Adipose tissue (tissue), 3 donors: ENCODE results near the gene EXT2. TPM values are rescaled to one million over a fixed set of nuclear protein-coding genes. Genes with fewer than 3 reads are reported as not detected.

Experiments used
- H3K27ac ChIP-seq: one replicate; pipeline ENCODE4 v1.5.1; 2013; ENCODE audit warnings: low read depth, low read length
- WGBS, 3 donors: extraction: QIAGEN DNeasy Blood & Tissue Kit; methylation state at CpG; one replicate each; pipeline ENCODE4 v1.1.7; 2013; 5-methylcytosine and 5-hydroxymethylcytosine counted together
- polyA plus RNA-seq, 3 donors: library from polyadenylated mRNA; stranded (reverse); fragments of 200-250 nt; gene quantifications; one replicate each; pipeline ENCODE4 v1.2.3, GENCODE V29; 2013
- donor health status: healthy with polysubstance abuse.
- donor health status: Bipolar disorder and iron deficiency.
- donor health status: healthy.

Gene EXT2
- polyA plus RNA-seq, 3 donors: 18.6 to 33.6 (median 20.7) TPM

DNA sequence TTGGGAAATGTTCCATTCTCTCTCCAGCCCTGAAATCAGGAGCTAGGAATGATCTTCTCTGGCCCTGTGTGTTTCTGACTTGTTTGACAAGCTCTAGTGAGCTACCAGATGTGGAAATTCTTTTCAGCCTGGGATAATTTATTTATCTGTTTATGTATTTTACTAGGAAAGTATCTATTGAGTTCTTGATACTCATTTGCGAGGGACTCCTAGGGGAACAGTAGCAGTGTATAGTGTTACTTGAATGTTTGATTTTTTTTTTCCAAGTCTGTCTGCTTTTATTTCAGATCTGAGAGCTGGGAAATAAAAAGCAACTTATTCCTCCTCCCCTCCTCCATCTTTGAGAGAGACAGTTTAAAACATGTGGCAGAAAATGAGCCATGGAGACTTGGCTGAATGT, 122.0 kb downstream of the EXT2 start:
- 57 to 83% (median 72%) methylated on average over 1 of the region's 1 CpG for WGBS, 3 donors
- H3K27ac ChIP-seq: no peak overlapping the region

DNA sequence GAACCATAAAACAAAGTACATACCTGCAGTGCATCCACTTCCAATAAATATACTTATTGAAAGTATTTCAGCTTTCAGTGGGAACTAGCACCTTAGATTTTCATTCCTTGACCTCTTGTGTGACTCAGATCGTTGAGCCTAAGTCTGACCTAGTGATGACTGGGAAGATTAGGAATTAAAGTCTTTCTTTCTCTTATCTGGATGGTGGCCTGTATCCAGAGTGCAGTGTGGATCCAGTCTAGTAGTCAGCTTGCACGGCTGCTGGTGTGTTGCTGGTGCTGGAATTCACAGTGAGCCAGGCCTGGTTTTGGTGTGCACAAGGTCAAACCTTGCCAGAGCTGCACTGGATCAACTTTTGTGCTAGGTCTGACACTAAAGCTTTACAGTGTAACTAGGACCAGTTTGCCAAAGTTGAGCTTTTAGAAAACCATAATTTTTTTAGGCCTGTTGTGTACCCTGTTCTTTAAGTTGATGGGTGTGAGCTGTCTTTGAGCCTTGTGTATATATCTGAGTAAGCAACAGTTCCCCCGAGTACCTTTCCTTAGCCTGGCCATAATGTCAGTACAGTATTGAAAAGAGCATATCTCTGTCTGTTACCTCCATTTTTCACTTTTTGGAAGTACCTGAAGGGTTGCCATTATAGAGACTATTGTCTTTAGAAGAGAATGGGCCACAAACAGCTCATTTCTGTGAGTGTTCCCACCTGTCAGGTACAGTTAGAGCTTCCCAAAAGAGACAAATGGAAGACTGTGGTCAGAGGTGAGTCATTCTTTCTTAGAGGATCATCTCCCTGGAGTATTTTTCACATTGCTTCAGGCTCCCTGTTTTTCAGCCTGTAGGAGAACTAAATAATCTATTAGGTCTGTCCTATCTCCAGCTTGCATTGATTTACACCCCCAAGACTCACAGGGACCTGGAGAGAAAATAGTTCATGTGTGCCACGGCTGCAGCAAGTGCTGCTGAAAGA, 124.6 kb downstream of the EXT2 start:
- 83 to 92% (median 86%) methylated on average over 4 of the region's 4 CpGs for WGBS, 3 donors
- no peak overlapping the region for H3K27ac ChIP-seq

DNA sequence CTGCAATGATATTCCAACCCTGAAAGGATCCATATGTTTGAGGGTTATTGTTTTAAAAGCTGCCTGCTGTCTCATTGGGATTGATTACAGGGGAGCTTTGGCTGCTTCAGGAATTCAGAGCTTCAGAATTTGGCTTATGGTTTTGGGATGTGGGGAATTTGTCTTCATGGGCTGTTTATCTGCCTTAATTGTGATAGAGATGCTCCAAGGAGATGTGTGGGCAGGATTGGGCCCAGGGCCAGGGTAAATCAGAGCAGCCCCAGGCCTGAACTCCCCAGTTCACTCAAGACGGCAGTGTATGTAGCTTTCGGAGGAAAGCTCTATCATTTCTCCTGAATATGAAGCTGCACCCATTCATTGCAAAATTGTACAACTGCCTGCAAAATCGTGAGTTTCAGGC, 126.0 kb downstream of the EXT2 start:
- 56 to 80% (median 61%) methylated on average over 3 of the region's 3 CpGs for WGBS, 3 donors
- H3K27ac ChIP-seq: no peak overlapping the region

DNA sequence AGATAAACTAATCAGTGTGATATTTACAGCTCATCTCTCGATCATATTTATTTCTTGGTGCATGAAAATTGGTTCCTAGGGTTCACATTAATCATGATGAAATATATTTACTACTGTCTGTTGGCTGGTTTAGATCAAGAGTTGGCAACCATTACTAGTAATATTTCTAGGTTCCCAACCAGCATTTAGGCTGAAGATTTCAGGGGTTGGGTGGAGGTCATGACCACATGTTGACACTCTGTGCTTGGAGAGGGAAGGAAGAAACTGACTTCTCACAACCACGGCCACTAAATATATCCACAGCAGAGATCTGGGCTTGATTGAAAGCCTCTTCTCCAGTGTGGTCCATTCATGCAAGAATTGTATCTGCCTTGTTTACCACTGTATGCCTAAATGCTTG, 126.5 kb downstream of the EXT2 start:
- 56 to 82% (median 65%) methylated on average over 2 of the region's 2 CpGs for WGBS, 3 donors
- H3K27ac ChIP-seq: no peak overlapping the region

DNA sequence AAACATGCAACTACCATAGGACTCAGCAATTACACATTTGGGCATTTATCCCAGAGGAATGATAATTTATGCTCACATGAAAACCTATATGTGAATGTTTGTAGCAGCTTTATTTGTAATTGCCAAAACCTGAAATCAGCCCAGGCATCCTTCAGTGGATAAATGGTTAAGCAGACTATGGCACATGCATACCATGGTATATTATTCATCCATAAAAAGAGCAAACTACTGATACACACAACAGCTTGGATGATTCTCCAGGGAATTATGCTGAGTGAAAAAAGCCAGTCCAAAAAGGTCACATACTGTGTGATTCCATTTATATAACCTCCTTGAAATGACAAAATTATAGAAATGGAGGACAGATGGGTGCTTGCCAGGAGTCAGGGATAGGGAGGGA, 127.8 kb downstream of the EXT2 start:
- H3K27ac ChIP-seq: no peak overlapping the region

DNA sequence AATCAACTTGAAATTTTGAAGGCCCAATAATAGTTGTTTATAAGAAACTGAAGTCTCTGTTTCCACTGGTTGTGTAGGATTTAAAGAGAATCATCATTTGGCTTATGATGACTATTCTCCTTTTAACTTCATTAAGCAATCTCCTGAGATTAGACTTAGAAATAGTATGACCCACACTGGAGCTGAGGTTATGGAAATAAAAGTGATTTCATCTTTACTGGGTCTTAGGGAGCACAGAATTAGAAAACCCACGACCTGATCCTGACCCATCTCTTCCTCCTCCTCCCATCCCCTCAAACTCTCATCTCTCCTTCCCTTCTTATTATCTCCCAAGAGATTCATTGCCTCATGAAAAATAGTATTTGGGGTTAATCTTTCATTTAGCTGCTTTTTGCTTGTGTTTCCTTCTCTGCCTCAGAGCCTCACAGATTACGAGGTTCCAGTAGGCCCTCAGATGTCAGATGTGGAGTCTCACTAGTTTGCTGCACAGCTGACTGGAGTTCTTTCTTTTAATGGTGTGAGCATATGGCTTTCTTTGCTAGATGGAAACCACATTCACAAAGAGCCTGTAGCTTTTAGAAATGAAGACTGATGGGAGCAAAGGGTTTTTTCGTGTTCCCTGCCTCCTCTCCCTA, 129.5 kb downstream of the EXT2 start:
- no peak overlapping the region for H3K27ac ChIP-seq
- WGBS, 3 donors: 73 to 88% (median 76%) methylated on average over 3 of the region's 3 CpGs

DNA sequence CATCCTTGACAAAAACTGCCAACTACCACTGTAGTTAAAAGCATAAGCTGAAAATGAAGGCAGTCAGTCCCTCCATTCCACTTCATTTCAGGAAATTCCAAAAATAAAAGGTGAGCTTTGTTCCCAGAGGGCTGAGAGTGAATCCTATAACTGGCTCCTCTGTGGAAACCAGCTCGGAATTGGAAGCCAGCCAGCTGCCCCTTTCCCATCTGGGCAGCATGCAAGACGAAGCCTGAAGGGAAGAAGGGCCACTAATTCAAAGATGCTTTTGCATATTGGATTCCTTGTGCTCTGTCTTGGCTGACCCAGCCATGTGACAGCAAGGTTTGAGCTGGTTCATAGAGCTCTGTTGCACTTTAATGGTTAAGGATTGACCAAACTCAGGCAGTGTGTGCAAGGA, 131.0 kb downstream of the EXT2 start:
- 76 to 85% (median 78%) methylated on average over 2 of the region's 2 CpGs for WGBS, 3 donors
- no peak overlapping the region for H3K27ac ChIP-seq

DNA sequence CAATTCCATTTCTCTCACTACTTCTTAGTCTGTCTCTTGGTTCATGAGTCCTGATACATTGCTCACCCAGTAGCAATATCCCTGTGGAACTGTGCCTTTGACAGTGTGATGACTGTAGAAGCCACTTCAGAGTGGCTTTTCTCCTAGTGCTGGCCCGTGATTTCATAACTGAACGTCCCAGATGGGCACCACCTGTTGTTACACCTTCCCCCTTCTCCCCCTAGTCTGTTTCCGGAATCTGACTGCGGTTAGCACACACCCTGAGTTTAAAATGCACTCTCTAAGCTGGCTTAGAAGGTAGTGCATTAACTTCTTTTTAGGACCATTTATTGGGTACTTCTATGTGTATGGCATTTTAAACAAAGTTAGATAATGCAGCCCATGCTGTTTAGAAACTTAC, 131.5 kb downstream of the EXT2 start:
- WGBS, 3 donors: 49 to 76% (median 64%) methylated on average over 4 of the region's 4 CpGs

DNA sequence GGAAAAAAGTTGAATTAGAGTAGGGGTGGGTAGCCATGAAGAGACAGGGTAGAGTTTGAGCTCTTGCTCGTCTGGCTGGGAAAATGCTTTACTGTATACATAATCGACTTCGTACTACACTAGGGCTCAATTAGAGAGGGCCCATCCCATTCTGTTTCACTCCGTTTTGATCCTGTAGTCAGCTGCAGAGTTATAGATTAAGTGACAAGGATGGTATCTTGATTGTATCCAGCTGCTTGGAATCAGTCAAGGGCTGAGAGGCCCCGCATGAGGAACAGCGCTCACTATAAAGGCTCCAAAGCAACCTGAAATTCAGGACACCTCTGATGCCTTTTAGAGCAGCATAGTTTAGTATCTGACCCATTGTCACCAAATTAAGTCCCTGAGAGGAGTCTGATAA, 132.9 kb downstream of the EXT2 start:
- no peak overlapping the region for H3K27ac ChIP-seq
- 92 to 93% (median 93%) methylated on average over 6 of the region's 6 CpGs for WGBS, 3 donors

More for the DNA sequence above, 131.5 kb downstream of the EXT2 start:
- H3K27ac ChIP-seq: no peak overlapping the region

DNA sequence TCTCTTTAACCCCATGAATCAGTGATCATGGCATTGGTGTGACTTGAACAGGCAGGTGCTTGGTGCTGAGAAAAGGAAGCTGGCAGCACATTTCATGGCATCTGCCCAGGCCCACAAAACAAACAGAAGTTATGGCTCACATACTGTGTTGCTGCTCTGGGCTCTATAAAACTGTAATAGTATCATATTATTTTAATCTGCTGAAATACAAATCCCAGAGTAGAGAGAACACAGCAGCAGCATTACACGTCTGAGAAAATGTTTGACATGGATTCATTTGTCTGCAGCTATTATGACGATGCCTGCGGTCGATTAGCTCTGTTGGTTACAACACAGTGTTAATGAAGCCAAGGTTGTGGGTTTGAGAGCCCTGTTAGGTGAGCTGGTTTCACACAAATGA, 133.6 kb downstream of the EXT2 start:
- H3K27ac ChIP-seq: no peak overlapping the region
- WGBS, 3 donors: 94 to 97% (median 95%) methylated on average over 4 of the region's 4 CpGs

DNA sequence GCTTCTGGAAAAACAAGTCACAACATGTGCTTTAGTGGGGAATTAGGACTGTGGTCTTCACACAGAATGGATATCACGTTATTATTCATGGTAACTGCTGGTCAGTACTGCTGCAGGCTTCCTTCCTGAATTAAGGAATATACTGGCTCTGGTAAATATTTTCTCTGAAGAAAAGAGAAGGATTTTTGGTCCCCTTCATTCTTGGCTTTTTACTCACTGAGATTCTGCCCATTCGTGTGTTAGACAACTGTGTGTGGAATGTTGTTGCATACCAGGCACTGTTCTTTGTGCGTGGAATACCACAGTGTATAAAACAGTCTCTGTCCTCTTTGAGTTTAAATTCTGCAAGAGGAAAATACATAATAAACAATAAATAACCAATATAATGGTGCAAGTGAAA, 134.1 kb downstream of the EXT2 start:
- H3K27ac ChIP-seq: no peak overlapping the region
- WGBS, 3 donors: 90 to 95% (median 93%) methylated on average over 3 of the region's 3 CpGs

DNA sequence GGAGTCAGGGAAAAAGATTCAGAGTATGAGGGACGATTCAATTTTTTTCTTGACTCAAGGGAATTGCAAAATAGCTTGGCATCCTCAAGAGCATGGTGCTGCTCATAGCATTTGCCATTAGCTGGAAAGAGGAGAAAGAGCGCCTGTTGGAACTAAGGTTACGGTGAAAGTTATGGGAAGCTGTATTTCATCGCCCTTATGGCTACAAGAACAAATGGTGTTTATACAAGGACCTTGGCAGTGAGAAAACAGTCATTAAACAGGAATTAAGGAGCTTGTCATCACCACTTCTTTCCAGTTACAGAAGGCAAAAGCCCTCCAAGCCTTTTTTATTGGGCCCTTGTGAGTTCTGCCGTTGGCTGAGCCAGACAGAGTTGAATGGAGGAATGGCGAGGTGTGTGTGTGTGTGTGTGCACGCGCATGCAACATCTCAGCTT, 140.3 kb downstream of the EXT2 start:
- 69 to 85% (median 82%) methylated on average over 8 of the region's 8 CpGs for WGBS, 3 donors
- H3K27ac ChIP-seq: no peak overlapping the region

DNA sequence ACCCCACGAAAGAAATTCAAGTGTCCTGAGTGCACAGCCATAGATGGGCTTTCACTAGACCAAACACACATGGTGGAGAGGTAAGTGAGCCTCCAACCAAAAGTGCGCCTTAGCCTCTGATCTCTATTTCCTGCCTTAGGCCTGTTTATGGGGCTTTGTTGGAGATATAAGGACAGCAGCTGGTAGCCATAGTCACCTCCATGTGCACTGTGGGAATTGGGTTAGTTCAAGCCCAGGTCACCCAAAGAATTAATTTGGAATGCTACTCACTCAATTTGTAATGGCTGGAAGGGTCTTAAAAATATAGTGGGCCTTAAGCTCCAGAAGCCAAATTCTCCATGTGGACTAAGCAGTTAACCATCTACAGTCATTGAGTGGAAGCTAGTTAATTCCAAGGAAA, 140.8 kb downstream of the EXT2 start:
- 87 to 98% (median 97%) methylated on average over 2 of the region's 2 CpGs for WGBS, 3 donors
- H3K27ac ChIP-seq: no peak overlapping the region

DNA sequence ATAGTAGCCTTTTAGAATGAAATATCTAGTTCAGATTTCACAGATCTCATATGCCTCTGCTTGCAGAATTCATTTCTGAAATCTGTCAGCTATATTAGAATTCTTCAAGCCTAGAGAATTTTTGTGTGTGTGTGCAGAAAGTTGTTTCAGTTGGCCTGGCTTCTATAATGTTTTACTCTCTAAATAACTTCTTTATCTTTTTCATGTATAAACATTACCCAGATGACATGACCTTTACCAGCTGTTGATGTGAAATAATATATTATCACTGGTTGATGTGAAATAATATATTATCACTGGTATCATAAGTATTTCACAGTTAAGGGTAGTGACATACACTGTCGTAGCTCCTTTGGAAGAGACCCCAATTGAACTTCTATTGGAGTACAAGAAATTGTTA, 141.7 kb downstream of the EXT2 start:
- no peak overlapping the region for H3K27ac ChIP-seq
- WGBS, 3 donors: 76 to 98% (median 88%) methylated on average over 1 of the region's 1 CpG

DNA sequence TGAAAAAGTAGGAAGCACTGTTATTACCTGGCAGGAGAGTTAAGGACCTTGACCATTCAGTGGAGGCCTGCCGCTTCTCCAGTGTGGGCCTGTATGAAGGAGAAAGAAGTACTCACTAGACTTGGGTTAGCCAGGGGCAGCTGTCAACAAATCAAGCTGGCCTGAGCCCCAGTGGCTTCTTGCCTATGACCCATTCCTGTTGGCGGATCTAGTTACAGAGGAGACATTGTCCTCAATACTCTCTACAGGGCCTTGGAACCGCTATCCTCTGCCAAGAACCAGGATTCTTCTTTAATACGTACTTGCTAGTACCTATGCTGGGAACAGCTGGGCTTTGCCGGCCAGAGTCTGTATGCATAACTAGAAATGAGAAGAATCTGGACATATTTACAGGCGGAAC, 146.4 kb downstream of the EXT2 start:
- 86 to 92% (median 91%) methylated on average over 6 of the region's 6 CpGs for WGBS, 3 donors
- no peak overlapping the region for H3K27ac ChIP-seq

DNA sequence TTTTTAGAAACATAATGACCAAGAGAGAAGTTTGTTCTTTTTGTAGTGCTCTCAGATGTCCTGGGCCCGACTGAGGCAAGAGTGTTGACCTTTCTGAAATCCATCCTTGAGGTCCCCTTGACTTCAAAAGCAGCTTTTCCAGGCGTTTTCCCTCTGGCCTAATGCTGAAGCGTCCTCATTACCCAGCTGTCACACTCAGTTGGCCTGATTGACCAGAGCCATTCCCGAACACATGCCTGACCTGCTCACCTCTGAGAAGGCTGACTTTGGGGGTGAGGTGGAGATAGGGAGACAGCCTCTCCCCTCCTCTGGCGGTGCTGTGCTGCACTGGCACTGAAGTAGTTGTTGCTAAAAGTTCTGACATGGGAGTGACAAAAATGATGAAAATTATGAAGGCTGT, 147.6 kb downstream of the EXT2 start:
- no peak overlapping the region for H3K27ac ChIP-seq
- WGBS, 3 donors: 71 to 81% (median 79%) methylated on average over 5 of the region's 5 CpGs

DNA sequence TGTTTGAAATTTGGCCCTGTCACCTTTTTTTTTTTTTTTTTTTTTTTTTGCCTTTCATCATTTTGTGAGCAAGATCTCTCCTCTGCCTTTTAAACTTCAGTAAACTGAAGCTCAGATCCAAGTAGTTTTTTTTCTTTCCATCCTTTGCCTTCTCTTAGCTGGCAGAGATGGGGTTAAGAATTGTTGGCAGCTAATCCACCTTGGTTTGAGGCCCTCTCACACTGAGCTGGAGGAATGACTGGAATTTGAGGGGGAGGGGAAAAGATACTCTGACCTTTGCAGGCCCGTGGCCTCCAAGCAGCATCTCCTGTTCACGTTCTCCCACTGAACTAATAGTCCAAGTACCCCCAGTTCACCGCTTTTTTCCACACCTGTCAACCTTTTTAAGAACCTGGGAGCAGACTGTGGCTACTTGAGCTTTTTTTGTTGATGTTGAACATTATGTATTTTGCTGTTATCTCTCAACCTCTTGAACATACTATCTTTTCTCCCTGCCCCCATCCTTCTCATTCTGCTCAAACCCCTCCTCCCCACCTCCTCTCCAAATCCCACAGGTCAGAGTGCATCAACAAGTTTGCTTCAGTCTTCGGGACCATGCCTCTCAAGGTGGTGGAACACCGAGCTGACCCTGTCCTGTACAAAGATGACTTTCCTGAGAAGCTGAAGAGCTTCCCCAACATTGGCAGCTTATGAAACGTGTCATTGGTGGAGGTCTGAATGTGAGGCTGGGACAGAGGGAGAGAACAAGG, 148.3 kb downstream of the EXT2 start:
- 63 to 82% (median 70%) methylated on average over 6 of the region's 6 CpGs for WGBS, 3 donors
- no peak overlapping the region for H3K27ac ChIP-seq

DNA sequence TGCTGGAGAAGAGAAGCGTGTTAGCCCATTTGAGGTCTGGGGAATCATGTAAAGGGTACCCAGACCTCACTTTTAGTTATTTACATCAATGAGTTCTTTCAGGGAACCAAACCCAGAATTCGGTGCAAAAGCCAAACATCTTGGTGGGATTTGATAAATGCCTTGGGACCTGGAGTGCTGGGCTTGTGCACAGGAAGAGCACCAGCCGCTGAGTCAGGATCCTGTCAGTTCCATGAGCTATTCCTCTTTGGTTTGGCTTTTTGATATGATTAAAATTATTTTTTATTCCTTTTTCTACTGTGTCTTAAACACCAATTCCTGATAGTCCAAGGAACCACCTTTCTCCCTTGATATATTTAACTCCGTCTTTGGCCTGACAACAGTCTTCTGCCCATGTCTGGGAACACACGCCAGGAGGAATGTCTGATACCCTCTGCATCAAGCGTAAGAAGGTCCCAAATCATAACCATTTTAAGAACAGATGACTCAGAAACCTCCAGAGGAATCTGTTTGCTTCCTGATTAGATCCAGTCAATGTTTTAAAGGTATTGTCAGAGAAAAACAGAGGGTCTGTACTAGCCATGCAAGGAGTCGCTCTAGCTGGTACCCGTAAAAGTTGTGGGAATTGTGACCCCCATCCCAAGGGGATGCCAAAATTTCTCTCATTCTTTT, 149.3 kb downstream of the EXT2 start:
- 90 to 94% (median 91%) methylated on average over 8 of the region's 8 CpGs for WGBS, 3 donors
- no peak overlapping the region for H3K27ac ChIP-seq

DNA sequence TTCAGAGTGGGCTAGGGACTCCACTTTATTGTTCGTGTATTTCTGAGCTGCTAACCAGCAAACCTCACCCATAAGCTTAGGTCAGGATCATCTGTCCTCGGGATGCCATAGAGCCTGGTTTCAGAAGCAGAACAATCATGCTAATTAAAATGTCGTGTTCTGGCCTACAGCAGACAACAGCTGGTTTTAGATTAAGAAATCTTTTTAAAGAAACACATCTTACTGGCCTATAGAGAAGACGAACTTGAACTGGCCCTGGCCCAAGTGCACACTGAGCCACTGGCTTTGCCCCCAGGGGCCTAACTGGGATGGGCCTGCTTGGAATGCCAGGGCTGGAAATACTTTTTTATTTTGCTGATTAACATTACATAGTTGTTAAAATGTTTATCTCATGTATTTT, 151.2 kb downstream of the EXT2 start:
- WGBS, 3 donors: 56 to 74% (median 59%) methylated on average over 4 of the region's 4 CpGs

More for the DNA sequence above, 151.2 kb downstream of the EXT2 start:
- no peak overlapping the region for H3K27ac ChIP-seq
